NCI-H187 treated with DMSO at 0.1 percent for 48 hours (cell line): ENCODE results near the gene PRPF18.

Source experiments
- DNase-seq: peaks from one replicate; lab custom pipeline; 2025; lab: John Stamatoyannopoulos, UW

Gene PRPF18

DNA sequence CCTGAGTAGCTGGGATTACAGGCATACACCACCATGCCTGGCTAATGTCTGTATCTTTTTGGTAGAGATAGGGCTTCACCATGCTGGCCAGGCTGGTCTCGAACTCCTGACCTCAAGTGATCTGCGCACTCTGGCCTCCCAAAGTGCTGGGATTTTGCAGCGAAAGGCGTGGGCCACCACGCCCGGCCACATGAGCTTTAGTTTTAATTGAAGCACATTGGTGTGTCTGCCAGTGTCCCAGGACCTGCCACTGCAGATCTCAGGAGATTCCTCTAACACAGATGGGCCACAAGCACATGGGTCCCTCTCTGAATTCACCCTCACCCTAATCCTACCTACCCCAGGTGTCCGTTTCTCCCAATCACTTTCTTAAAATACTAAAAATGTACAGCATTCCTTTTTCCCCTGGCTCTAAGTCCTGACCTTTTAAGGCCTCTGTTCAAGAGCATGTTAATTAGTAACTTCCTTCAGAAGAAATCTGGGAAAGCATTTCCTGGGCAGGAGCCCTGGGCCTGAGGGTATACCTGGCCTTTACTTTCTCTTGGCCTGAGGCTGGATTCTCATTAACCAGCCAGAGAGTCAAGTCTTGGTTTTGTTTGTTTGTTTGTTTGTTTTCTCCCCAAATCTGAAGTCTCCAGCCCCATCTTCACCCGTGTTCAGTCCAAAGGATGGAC is 82.6 kb downstream of the PRPF18 start:
- DNase-seq, result no peak

DNA sequence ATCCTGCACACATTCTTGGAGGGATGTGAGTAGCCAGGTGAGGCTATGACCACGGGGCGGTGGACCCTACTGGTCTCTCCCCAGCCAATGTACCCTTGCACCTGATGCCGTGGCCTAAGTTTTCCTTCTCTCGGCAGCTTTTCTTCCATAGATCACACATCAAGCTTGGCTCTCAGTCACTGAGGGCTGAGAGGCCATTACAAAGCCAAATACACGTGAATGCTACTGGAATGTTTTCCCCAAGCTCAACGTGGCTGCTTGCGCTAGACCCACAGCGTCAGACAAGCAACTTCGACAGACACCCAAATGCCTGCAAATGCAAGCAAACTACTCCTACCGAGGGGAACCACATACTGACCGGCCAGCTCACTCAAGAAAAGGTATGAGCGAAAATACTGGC is 83.1 kb downstream of the PRPF18 start:
- DNase-seq, result no peak

DNA sequence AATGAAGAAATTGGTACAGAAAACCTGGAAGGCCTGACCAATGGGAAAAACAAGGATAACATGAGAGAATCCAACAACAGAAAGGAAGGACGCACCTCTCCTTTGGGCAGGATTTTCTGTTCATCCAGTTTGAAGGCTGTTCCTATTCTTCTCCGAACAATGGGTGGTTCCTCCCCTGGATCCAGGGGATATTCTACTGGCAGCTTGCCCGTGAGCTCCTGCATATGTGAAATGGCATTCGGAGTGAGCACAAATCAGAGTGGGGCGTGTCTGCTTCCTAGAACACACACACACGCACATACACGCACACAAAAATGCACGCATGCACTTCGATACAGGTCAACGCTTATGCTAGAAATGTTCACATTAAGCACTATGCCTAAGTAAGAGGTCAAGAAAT is 83.5 kb downstream of the PRPF18 start:
- no peak for DNase-seq

DNA sequence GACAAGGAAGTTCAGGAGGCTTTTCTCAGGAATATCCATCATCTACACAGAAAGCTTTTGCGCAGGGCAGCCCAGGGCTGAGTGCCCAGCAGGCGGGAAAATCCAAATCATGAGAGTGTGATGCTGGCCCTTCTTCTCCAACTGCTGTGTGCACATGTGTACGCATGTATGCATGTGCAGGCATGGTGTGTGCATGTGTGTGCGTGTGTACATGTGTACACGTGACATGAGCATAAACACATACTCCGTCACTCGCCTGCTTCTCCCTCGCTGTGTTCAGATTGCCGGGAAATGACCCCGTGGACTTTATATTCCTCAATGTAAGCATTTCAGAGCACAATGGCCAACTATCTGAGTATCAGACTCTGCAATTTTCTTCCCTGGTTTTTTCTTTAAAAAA is 85.1 kb downstream of the PRPF18 start:
- no peak for DNase-seq

DNA sequence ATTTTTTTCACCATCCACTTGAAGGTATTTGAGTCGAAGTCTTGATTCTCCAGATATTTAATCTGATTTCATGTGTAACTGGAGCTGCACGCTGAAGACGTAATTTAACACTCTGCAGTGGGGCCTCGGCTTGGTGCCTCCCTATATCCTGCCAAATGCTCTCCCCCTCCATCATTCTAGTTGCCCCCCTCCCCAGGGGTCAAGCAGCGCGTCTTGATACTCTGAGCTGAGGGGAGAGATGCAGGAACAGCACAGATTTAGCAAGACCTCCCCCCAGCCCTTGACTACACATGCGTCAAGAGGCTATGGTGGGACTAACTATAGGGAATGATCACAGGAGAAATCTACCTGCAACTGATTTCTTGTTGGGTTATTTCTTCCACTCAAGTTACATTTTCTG is 85.8 kb downstream of the PRPF18 start:
- DNase-seq, result no peak

DNA sequence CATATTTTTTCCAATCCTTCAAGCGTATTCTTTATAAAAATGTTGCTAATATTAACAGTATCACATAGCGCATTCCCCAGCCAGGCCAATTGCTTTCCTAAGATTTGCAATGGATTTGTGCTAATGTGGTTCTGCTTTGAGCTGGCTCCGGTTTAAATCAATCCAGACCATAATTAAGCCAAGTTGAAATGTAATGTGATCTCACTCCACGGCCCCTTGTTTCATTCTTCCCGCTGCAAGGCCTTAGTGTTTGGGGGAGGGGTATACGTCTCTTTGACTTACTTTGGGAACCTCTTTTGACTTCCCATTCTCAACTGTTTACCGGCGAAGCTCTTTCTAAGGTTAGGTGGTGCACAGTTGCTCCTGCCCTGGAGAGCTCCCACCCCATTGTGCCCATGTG is 86.4 kb downstream of the PRPF18 start:
- no peak for DNase-seq

DNA sequence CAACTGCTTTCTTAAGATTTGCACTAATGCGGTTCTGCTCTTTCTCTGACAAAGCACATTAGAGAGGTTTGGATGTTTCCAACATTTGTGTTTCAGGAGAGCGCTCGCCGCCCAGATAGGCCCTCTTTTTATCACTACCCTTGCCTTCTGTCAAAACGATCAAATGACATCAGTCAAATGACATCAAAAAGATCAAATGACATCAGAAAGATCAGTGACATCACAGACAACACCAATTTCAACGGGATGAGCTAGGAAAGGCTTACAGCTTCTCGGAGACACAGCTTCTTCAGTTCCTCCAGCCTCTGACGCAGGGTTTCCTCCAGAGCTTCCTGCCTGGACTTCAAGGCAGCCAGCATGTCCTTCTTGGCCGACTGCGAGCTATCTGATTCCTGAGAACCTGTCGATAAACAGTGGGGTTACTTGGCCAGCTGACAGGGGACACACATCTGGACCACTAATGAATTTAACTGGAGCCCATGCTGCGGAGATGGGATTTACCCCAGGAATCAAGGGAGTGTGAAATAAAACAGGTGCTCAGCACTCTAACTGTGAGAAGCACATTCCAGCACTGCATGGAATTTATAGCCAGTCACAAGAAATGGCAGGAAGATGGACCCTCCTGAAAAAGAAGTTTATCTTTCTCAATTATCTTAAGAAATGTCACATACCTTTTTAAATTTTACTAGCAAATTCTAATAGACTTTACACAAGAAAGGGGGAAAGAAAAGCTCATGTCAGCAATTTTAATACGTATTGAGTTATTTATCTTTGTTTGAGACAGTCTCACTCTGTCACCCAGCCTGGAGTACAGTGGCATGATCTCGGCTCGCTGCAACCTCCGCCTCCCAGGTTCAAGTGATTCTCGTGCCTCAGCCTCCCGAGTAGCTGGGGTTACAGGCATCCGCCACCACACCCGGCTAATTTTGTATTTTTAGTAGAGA is 88.2 kb downstream of the PRPF18 start:
- DNase-seq, result no peak

DNA sequence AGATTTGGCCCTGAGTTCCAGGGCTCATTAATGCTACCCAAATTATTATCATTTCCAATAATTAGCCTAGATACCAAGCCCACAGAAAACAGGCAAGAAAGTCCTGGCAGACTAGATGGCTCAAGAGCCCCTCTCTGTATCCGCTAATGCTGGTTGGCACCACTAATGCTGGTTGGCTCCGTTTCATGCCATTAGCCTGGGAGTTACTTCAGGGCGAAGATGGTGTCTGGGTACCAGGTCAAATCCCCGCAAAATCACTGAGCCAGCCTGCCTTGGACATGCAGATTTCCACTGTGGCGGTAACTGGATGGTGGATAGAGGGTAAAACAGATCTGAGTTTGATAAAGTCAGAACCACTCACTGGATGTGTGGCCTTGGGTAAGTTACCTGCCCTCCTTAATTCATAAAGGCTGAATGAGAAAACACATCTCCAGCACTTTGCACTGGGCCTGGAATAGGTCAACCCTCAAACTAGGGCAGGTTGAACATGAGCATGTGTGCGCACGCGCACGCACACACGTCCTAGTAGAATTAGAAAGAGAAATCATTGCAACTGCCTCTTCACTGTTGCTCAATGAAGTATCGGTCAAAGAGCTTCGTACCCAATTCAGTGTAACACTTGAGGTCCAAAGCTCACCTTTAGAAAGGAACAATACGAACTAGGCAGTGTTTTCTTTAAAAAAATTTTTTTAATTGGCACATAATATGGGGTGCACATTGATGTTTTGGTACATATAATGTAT is 91.5 kb downstream of the PRPF18 start:
- DNase-seq, result no peak
